PC-3 (cell line): ENCODE measurements around the gene HCAR2.
"Not testable (repeated sequence)": the region's sequence is repeated elsewhere in the genome, so short reads cannot be mapped to it uniquely, and the experiment has no call there.

Experiments
- EZH2 ChIP-seq: fragments of 300-600 bp; sonication (generic); IDR thresholded peaks from one replicate; pipeline ENCODE4 v1.6.1; 2017; ENCODE audit warnings: antibody characterized with exemption, mild to moderate bottlenecking, low read length; ENCODE audit not compliant: unreplicated experiment
- EZH2phosphoT487 ChIP-seq: fragments of 300-600 bp; sonication (generic); IDR thresholded peaks from 2 replicates; pipeline ENCODE4 v1.6.1; 2018; ENCODE audit warnings: mild to moderate bottlenecking, antibody characterized with exemption, low read length, borderline replicate concordance
- TF ChIP-seq, protein P1 (sequence below): fragments of 300-600 bp; sonication (generic); conservative IDR thresholded peaks from 2 replicates; pipeline ENCODE4 v1.5.1; 2017; ENCODE audit warnings: antibody characterized with exemption, low read depth, mild to moderate bottlenecking, low read length

GRCh38 chr12:122716658-122717057 is 13.5 kb upstream of the HCAR2 start, which contains the start of gene HCAR3:
- TF ChIP-seq, protein P1, sequence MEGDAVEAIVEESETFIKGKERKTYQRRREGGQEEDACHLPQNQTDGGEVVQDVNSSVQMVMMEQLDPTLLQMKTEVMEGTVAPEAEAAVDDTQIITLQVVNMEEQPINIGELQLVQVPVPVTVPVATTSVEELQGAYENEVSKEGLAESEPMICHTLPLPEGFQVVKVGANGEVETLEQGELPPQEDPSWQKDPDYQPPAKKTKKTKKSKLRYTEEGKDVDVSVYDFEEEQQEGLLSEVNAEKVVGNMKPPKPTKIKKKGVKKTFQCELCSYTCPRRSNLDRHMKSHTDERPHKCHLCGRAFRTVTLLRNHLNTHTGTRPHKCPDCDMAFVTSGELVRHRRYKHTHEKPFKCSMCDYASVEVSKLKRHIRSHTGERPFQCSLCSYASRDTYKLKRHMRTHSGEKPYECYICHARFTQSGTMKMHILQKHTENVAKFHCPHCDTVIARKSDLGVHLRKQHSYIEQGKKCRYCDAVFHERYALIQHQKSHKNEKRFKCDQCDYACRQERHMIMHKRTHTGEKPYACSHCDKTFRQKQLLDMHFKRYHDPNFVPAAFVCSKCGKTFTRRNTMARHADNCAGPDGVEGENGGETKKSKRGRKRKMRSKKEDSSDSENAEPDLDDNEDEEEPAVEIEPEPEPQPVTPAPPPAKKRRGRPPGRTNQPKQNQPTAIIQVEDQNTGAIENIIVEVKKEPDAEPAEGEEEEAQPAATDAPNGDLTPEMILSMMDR: not testable (repeated sequence)
- TF ChIP-seq EZH2phosphoT487, EZH2: not testable (repeated sequence)
